Mesenchymal stem cell (in vitro differentiated cells and primary cell): ENCODE measurements around the gene DYNLT5.
"Not testable (repeated sequence)": the region's sequence is repeated elsewhere in the genome, so short reads cannot be mapped to it uniquely, and the experiment has no call there.

ENCODE experiments used
- DNase-seq: peaks from one replicate; pipeline ENCODE4 v3.0.0-alpha.2; 2013
- H2AFZ ChIP-seq: one replicate; pipeline ENCODE4 v1.6.1; 2013; ENCODE audit warnings: low read depth, mild to moderate bottlenecking, control low read depth, inconsistent platforms, low read length, moderate library complexity
- H2AK5ac ChIP-seq: 2 replicates; pipeline ENCODE4 v1.6.1; 2013; ENCODE audit warnings: low read length, moderate library complexity, mild to moderate bottlenecking, inconsistent platforms; ENCODE audit not compliant: severe bottlenecking
- H2BK120ac ChIP-seq: one replicate; pipeline ENCODE4 v1.6.1; 2013; ENCODE audit warnings: low read depth, mild to moderate bottlenecking, inconsistent platforms, low read length, moderate library complexity
- H2BK12ac ChIP-seq, 2 experiments: one replicate each; pipeline ENCODE4 v1.6.1; 2013; ENCODE audit warnings: inconsistent platforms in 2 of 2, low read length in 2 of 2, mild to moderate bottlenecking in 2 of 2, moderate library complexity in 2 of 2, control low read depth in 1 of 2
- H2BK15ac ChIP-seq: one replicate; pipeline ENCODE4 v1.6.1; 2013; ENCODE audit warnings: mild to moderate bottlenecking, low read depth, inconsistent platforms; ENCODE audit not compliant: poor library complexity, severe bottlenecking
- H2BK5ac ChIP-seq: 2 replicates; pipeline ENCODE4 v1.6.1; 2013; ENCODE audit warnings: low read depth, mild to moderate bottlenecking, low read length, control low read depth, inconsistent platforms; ENCODE audit not compliant: poor library complexity, severe bottlenecking
- H3K14ac ChIP-seq, 2 experiments: one replicate each; pipeline ENCODE4 v1.6.1; 2013; ENCODE audit warnings: inconsistent platforms in 2 of 2, low read length in 2 of 2, control low read depth in 1 of 2, mild to moderate bottlenecking in 1 of 2, moderate library complexity in 1 of 2
- H3K18ac ChIP-seq, 2 experiments: one replicate each; pipeline ENCODE4 v1.6.1; 2013; ENCODE audit warnings: inconsistent platforms in 2 of 2, low read length in 2 of 2, control low read depth in 1 of 2, low read depth in 1 of 2, mild to moderate bottlenecking in 1 of 2
- H3K23ac ChIP-seq, 2 experiments: one replicate each; pipeline ENCODE4 v1.6.1; 2013; ENCODE audit warnings: inconsistent platforms in 2 of 2, low read length in 2 of 2, mild to moderate bottlenecking in 2 of 2, moderate library complexity in 2 of 2, control low read depth in 1 of 2
- H3K27ac ChIP-seq: 2 replicates; pipeline ENCODE4 v1.5.1; 2013; ENCODE audit warnings: mild to moderate bottlenecking, moderate library complexity, low read length, control low read depth, inconsistent platforms; ENCODE audit not compliant: poor library complexity, severe bottlenecking
- H3K27me3 ChIP-seq, 2 experiments: 2 replicates each; pipeline versions ENCODE4 v1.6.1 to v1.7.0; 2013; ENCODE audit warnings: low read length in 2 of 2, mild to moderate bottlenecking in 2 of 2, moderate library complexity in 2 of 2, control low read depth in 1 of 2, inconsistent platforms in 1 of 2; ENCODE audit not compliant: control insufficient read depth in 1 of 2, insufficient read depth in 1 of 2
- H3K36me3 ChIP-seq, 2 experiments: 2 replicates each; pipeline versions ENCODE4 v1.6.1 to v1.7.0; 2013; ENCODE audit warnings: low read length in 2 of 2, control low read depth in 1 of 2, inconsistent platforms in 1 of 2, low read depth in 1 of 2, mild to moderate bottlenecking in 1 of 2; ENCODE audit not compliant: insufficient read depth in 2 of 2, control insufficient read depth in 1 of 2
- H3K4ac ChIP-seq, 2 experiments: one replicate each; pipeline ENCODE4 v1.6.1; 2013; ENCODE audit warnings: inconsistent platforms in 2 of 2, low read length in 2 of 2, mild to moderate bottlenecking in 2 of 2, moderate library complexity in 2 of 2, control low read depth in 1 of 2, low read depth in 1 of 2
- H3K4me1 ChIP-seq: 2 replicates; pipeline ENCODE4 v1.6.1; 2013; ENCODE audit warnings: low read depth, low read length, control low read depth; ENCODE audit not compliant: control insufficient read depth, insufficient read depth
- H3K4me2 ChIP-seq: 2 replicates; pipeline ENCODE4 v1.6.1; 2013; ENCODE audit warnings: low read length, mild to moderate bottlenecking, inconsistent platforms; ENCODE audit not compliant: poor library complexity, severe bottlenecking
- H3K4me3 ChIP-seq, 2 experiments: 2 replicates each; pipeline versions ENCODE4 v1.5.1 to v1.7.0; 2013; ENCODE audit warnings: low read length in 2 of 2, mild to moderate bottlenecking in 2 of 2, control low read depth in 1 of 2, low read depth in 1 of 2; ENCODE audit not compliant: insufficient read depth in 1 of 2
- H3K79me1 ChIP-seq: replicated peaks from 2 replicates; pipeline ENCODE4 v1.6.1; 2013; ENCODE audit warnings: mild to moderate bottlenecking, control low read depth, low read length, inconsistent platforms; ENCODE audit not compliant: poor library complexity, severe bottlenecking
- H3K9ac ChIP-seq: 2 replicates; pipeline ENCODE4 v1.7.0; 2013; ENCODE audit warnings: mild to moderate bottlenecking, low read length, moderate library complexity
- H3K9me3 ChIP-seq: 2 replicates; pipeline ENCODE4 v1.7.0; 2013; ENCODE audit warnings: mild to moderate bottlenecking, low read length; ENCODE audit not compliant: control insufficient read depth
- H4K8ac ChIP-seq: one replicate; pipeline ENCODE4 v1.6.1; 2013; ENCODE audit warnings: inconsistent platforms, mild to moderate bottlenecking, low read length, moderate library complexity
- H4K91ac ChIP-seq: one replicate; pipeline ENCODE4 v1.6.1; 2013; ENCODE audit warnings: mild to moderate bottlenecking, low read length, inconsistent platforms
- WGBS: methylation state at CpG from one replicate; pipeline ENCODE4 v1.1.7; 2013; ENCODE audit warnings: mixed read lengths; 5-methylcytosine and 5-hydroxymethylcytosine counted together

The DYNLT5 gene

GRCh38 chr1:66795839-66796238, 43.6 kb downstream of the DYNLT5 start:
- H3K14ac ChIP-seq, H2AK5ac ChIP-seq, H3K18ac ChIP-seq, DNase-seq, H2BK5ac ChIP-seq, H4K8ac ChIP-seq, H4K91ac ChIP-seq, H3K27me3 ChIP-seq, H2BK15ac ChIP-seq, H3K9ac ChIP-seq, H3K4me3 ChIP-seq, H3K36me3 ChIP-seq, H3K23ac ChIP-seq, H2AFZ ChIP-seq, H3K4me1 ChIP-seq, H3K4me2 ChIP-seq, H3K79me1 ChIP-seq, H3K9me3 ChIP-seq, H2BK12ac ChIP-seq, H3K4ac ChIP-seq, H2BK120ac ChIP-seq, H3K27ac ChIP-seq: not testable (repeated sequence)
- 100% methylated on average over 1 of the region's 2 CpGs for WGBS

- no peak overlapping the region for H2AFZ ChIP-seq
- no peak overlapping the region for H2BK120ac ChIP-seq
- H3K4ac ChIP-seq: no peak overlapping the region
- no peak overlapping the region for H4K91ac ChIP-seq
- H3K36me3 ChIP-seq: no peaks in the 10 kb centered on the region
- H3K4me3 ChIP-seq: no peak overlapping the region
- no peaks in the 10 kb centered on the region for H3K27me3 ChIP-seq
- H3K9ac ChIP-seq: no peak overlapping the region
- no peak overlapping the region for H3K4me2 ChIP-seq
- no peaks in the 10 kb centered on the region for H3K9me3 ChIP-seq
- H2BK12ac ChIP-seq: no peak overlapping the region
- H2BK15ac ChIP-seq: no peak overlapping the region
- no peak overlapping the region for H4K8ac ChIP-seq
- no peak overlapping the region for H3K18ac ChIP-seq
- no peak overlapping the region for H2BK5ac ChIP-seq
- H3K4me1 ChIP-seq: no peaks in the 10 kb centered on the region
- no CpG with 5 or more reads among the region's 1 CpG for whole genome bisulfite sequencing
- no peaks in the 10 kb centered on the region for H3K79me1 ChIP-seq
- no peak for DNase-seq
- no peak overlapping the region for H3K14ac ChIP-seq
- H3K23ac ChIP-seq: no peak overlapping the region
- no peak overlapping the region for H2AK5ac ChIP-seq
- H3K27ac ChIP-seq: no peak overlapping the region
Measured at GRCh38 chr1:66809245-66809644, 57.0 kb downstream of the DYNLT5 start.

- H3K4me1 ChIP-seq: no peaks in the 10 kb centered on the region
- H3K14ac ChIP-seq: no peak overlapping the region
- H3K9ac ChIP-seq: no peak overlapping the region
- no peak overlapping the region for H2AK5ac ChIP-seq
- no peak overlapping the region for H2AFZ ChIP-seq
- no peak overlapping the region for H4K91ac ChIP-seq
- H2BK120ac ChIP-seq: no peak overlapping the region
- DNase-seq: peak; percentile 63
- H3K27me3 ChIP-seq: no peaks in the 10 kb centered on the region
- no peak overlapping the region for H4K8ac ChIP-seq
- H2BK5ac ChIP-seq: no peak overlapping the region
- no peaks in the 10 kb centered on the region for H3K9me3 ChIP-seq
- H2BK12ac ChIP-seq: no peak overlapping the region
- H3K36me3 ChIP-seq: no peaks in the 10 kb centered on the region
- H3K4me2 ChIP-seq: no peak overlapping the region
- H3K4ac ChIP-seq: no peak overlapping the region
- no peak overlapping the region for H2BK15ac ChIP-seq
- H3K4me3 ChIP-seq: no peak overlapping the region
- 64% methylated on average over 1 of the region's 1 CpG for WGBS
- H3K18ac ChIP-seq: no peak overlapping the region
- no peaks in the 10 kb centered on the region for H3K79me1 ChIP-seq
- H3K27ac ChIP-seq: no peak overlapping the region
- no peak overlapping the region for H3K23ac ChIP-seq
Measured at GRCh38 chr1:66809736-66810326, 57.6 kb downstream of the DYNLT5 start.

GRCh38 chr1:66824771-66825170, 72.5 kb downstream of the DYNLT5 start:
- no peak overlapping the region for H3K14ac ChIP-seq
- H3K18ac ChIP-seq: no peak overlapping the region
- H3K4ac ChIP-seq: no peak overlapping the region
- no peak overlapping the region for H2BK5ac ChIP-seq
- no CpG with 5 or more reads among the region's 1 CpG for WGBS
- H3K79me1 ChIP-seq: no peaks in the 10 kb centered on the region
- no peak overlapping the region for H3K27ac ChIP-seq
- H2BK120ac ChIP-seq: no peak overlapping the region
- H4K8ac ChIP-seq: no peak overlapping the region
- peaks cover 0 to 6% of the 10 kb centered on the region in 2 experiments for H3K36me3 ChIP-seq
- no peak overlapping the region for H4K91ac ChIP-seq
- no peak overlapping the region for H2AFZ ChIP-seq
- H3K4me2 ChIP-seq: no peak overlapping the region
- no peak overlapping the region for H3K9ac ChIP-seq
- H3K9me3 ChIP-seq: no peaks in the 10 kb centered on the region
- DNase-seq: no peak
- no peak overlapping the region for H3K4me3 ChIP-seq
- no peaks in the 10 kb centered on the region for H3K27me3 ChIP-seq
- H2AK5ac ChIP-seq: no peak overlapping the region
- H2BK15ac ChIP-seq: no peak overlapping the region
- no peak overlapping the region for H2BK12ac ChIP-seq
- no peak overlapping the region for H3K23ac ChIP-seq
- no peaks in the 10 kb centered on the region for H3K4me1 ChIP-seq
